Endothelial cell of umbilical vein (primary cell): ENCODE measurements around the gene IL6.

ENCODE experiments used
- CTCF ChIP-seq, 2 donors: IDR thresholded peaks; 1 replicate in 1 of 2; 2 replicates in 1 of 2; pipeline ENCODE4 v1.5.1; 2011; ENCODE audit warnings: low read length in 2 of 2, mild to moderate bottlenecking in 2 of 2, moderate library complexity in 2 of 2, control low read depth in 1 of 2, inconsistent platforms in 1 of 2, low read depth in 1 of 2; ENCODE audit not compliant: insufficient read depth in 1 of 2; ENCODE audit errors: extremely low read depth in 1 of 2
- EZH2 ChIP-seq: IDR thresholded peaks from 2 replicates; pipeline ENCODE4 v1.6.1; 2012; ENCODE audit warnings: borderline replicate concordance, low read depth, mild to moderate bottlenecking, moderate library complexity, low read length, inconsistent platforms; ENCODE audit not compliant: severe bottlenecking
- FOS ChIP-seq: IDR thresholded peaks from 2 replicates; pipeline ENCODE4 v1.6.1; 2011; ENCODE audit warnings: mild to moderate bottlenecking, low read length, moderate library complexity, borderline replicate concordance; ENCODE audit not compliant: insufficient read depth
- JUN ChIP-seq: IDR thresholded peaks from 2 replicates; pipeline ENCODE4 v1.6.1; 2011; ENCODE audit warnings: borderline replicate concordance, low read depth; ENCODE audit not compliant: insufficient read length, insufficient read depth
- MAX ChIP-seq: IDR thresholded peaks from 2 replicates; pipeline ENCODE4 v1.6.1; 2011; ENCODE audit not compliant: insufficient read depth, insufficient read length
- MYC ChIP-seq: IDR thresholded peaks from one replicate; pipeline ENCODE4 v1.6.1; 2011; ENCODE audit warnings: mild to moderate bottlenecking, low read depth, low read length
- POLR2A ChIP-seq: IDR thresholded peaks from 2 replicates; pipeline ENCODE4 v1.6.1; 2012; ENCODE audit warnings: low read depth, mild to moderate bottlenecking, control low read depth, low read length
- POLR2AphosphoS5 ChIP-seq: IDR thresholded peaks from 2 replicates; pipeline ENCODE4 v1.6.1; 2012; ENCODE audit warnings: low read depth, mild to moderate bottlenecking, control low read depth, low read length, moderate library complexity; ENCODE audit not compliant: insufficient read depth

GRCh38 chr7:22697322-22697859 is 29.6 kb upstream of the IL6 start:
- no peak for TF ChIP-seq POLR2A
- TF ChIP-seq EZH2 = no peak
- no peak for TF ChIP-seq MYC
- no peak for TF ChIP-seq CTCF (IDR thresholded peaks at IDR 0.05; ENCODE audit: extremely low read depth in 1 of 2, insufficient read depth in 1 of 2, low read depth in 1 of 2, low read length in 2 of 2)
- TF ChIP-seq POLR2AphosphoS5 = no peak
- TF ChIP-seq FOS = no peak
- no peak for TF ChIP-seq JUN
- no peak for TF ChIP-seq MAX
